Measurements from ENCODE around the gene RBMS3.

Gene RBMS3

GRCh38 chr3:29512641-29513040 is 231.8 kb downstream of the RBMS3 start:
- H3K9me3 ChIP-seq (ENCODE audit: control extremely low read depth in 1 of 5, control insufficient read depth in 4 of 5, insufficient read depth in 2 of 5, low read depth in 1 of 5, low read length in 4 of 5) = no peaks in the 10 kb centered on the region
- CTCF ChIA-PET = no interaction called here
- peaks cover 0 to 22% (median 10%) of the 10 kb centered on the region in 5 experiments for H3K27me3 ChIP-seq (replicated peaks in 2 of 5; ENCODE audit: control insufficient read depth in 4 of 5, insufficient read depth in 5 of 5, low read length in 4 of 5)
- DNase-seq = no peak
- H3K27ac ChIP-seq (ENCODE audit: insufficient read depth in 1 of 2, low read depth in 1 of 2, low read length in 2 of 2, poor library complexity in 1 of 2, severe bottlenecking in 2 of 2) = no peak overlapping the region
- no peaks in the 10 kb centered on the region for H3K36me3 ChIP-seq (ENCODE audit: control insufficient read depth in 4 of 4, insufficient read depth in 4 of 4, low read length in 3 of 4)
- POLR2A ChIA-PET = no interaction called here
- WGBS (ENCODE audit: insufficient coverage) = no CpG with 5 or more reads among the region's 4 CpGs
- H3K4me3 ChIP-seq (ENCODE audit: control insufficient read depth in 1 of 7, extremely low read depth in 1 of 7, insufficient read depth in 4 of 7, low read depth in 2 of 7, low read length in 6 of 7) = no peak overlapping the region
- H3K4me1 ChIP-seq (ENCODE audit: control extremely low read depth in 1 of 4, control insufficient read depth in 4 of 4, insufficient read depth in 4 of 4, low read length in 3 of 4) = peaks cover 0 to 30% (median 5%) of the 10 kb centered on the region in 4 experiments

GRCh38 chr3:29513236-29513635 is 232.4 kb downstream of the RBMS3 start:
- H3K9me3 ChIP-seq (ENCODE audit: control extremely low read depth in 1 of 5, control insufficient read depth in 4 of 5, insufficient read depth in 2 of 5, low read depth in 1 of 5, low read length in 4 of 5) = no peaks in the 10 kb centered on the region
- no peaks in the 10 kb centered on the region for H3K36me3 ChIP-seq (ENCODE audit: control insufficient read depth in 4 of 4, insufficient read depth in 4 of 4, low read length in 3 of 4)
- ChIA-PET POLR2A (no interaction called here), CTCF (no interaction called here)
- H3K27me3 ChIP-seq (replicated peaks in 2 of 5; ENCODE audit: control insufficient read depth in 4 of 5, insufficient read depth in 5 of 5, low read length in 4 of 5) = peaks cover 0 to 22% (median 10%) of the 10 kb centered on the region in 5 experiments
- 0% methylated on average over 2 of the region's 3 CpGs for WGBS (ENCODE audit: insufficient coverage)
- DNase-seq = peak; percentile 2 to 38 (median 28)
- H3K4me3 ChIP-seq (ENCODE audit: control insufficient read depth in 1 of 7, extremely low read depth in 1 of 7, insufficient read depth in 4 of 7, low read depth in 2 of 7, low read length in 6 of 7) = no peak overlapping the region
- peaks cover 0 to 30% (median 5%) of the 10 kb centered on the region in 4 experiments for H3K4me1 ChIP-seq (ENCODE audit: control extremely low read depth in 1 of 4, control insufficient read depth in 4 of 4, insufficient read depth in 4 of 4, low read length in 3 of 4)
- H3K27ac ChIP-seq (ENCODE audit: insufficient read depth in 1 of 2, low read depth in 1 of 2, low read length in 2 of 2, poor library complexity in 1 of 2, severe bottlenecking in 2 of 2) = no peak overlapping the region

GRCh38 chr3:29514170-29514569 is 233.3 kb downstream of the RBMS3 start:
- peaks cover 0 to 30% (median 5%) of the 10 kb centered on the region in 4 experiments for H3K4me1 ChIP-seq (ENCODE audit: control extremely low read depth in 1 of 4, control insufficient read depth in 4 of 4, insufficient read depth in 4 of 4, low read length in 3 of 4)
- ChIA-PET POLR2A (no interaction called here), CTCF (interaction anchor here (2.0 kb wide), 1 partner anchor 11 kb away, joined by 4 read pairs; no protein-coding TSS in a partner anchor)
- no peaks in the 10 kb centered on the region for H3K9me3 ChIP-seq (ENCODE audit: control extremely low read depth in 1 of 5, control insufficient read depth in 4 of 5, insufficient read depth in 2 of 5, low read depth in 1 of 5, low read length in 4 of 5)
- no peaks in the 10 kb centered on the region for H3K36me3 ChIP-seq (ENCODE audit: control insufficient read depth in 4 of 4, insufficient read depth in 4 of 4, low read length in 3 of 4)
- peaks cover 0 to 22% (median 10%) of the 10 kb centered on the region in 5 experiments for H3K27me3 ChIP-seq (replicated peaks in 2 of 5; ENCODE audit: control insufficient read depth in 4 of 5, insufficient read depth in 5 of 5, low read length in 4 of 5)
- H3K4me3 ChIP-seq (ENCODE audit: control insufficient read depth in 1 of 7, extremely low read depth in 1 of 7, insufficient read depth in 4 of 7, low read depth in 2 of 7, low read length in 6 of 7) = no peak overlapping the region
- no peak overlapping the region for H3K27ac ChIP-seq (ENCODE audit: insufficient read depth in 1 of 2, low read depth in 1 of 2, low read length in 2 of 2, poor library complexity in 1 of 2, severe bottlenecking in 2 of 2)
- DNase-seq = peak in 2 of 3 donors; percentile 12 to 17
- no CpG with 5 or more reads among the region's 3 CpGs for WGBS (ENCODE audit: insufficient coverage)

GRCh38 chr3:29514912-29515311 is 234.0 kb downstream of the RBMS3 start:
- whole genome bisulfite sequencing (ENCODE audit: insufficient coverage) = 14% methylated on average over 3 of the region's 3 CpGs
- ChIA-PET CTCF (interaction anchor here (2.0 kb wide), 1 partner anchor 10 kb away, joined by 4 read pairs; no protein-coding TSS in a partner anchor), POLR2A (interaction anchor here (1.2 kb wide), 1 partner anchor 8 kb away, joined by 3 read pairs; no protein-coding TSS in a partner anchor)
- no peak overlapping the region for H3K4me3 ChIP-seq (ENCODE audit: control insufficient read depth in 1 of 7, extremely low read depth in 1 of 7, insufficient read depth in 4 of 7, low read depth in 2 of 7, low read length in 6 of 7)
- no peaks in the 10 kb centered on the region for H3K36me3 ChIP-seq (ENCODE audit: control insufficient read depth in 4 of 4, insufficient read depth in 4 of 4, low read length in 3 of 4)
- H3K9me3 ChIP-seq (ENCODE audit: control extremely low read depth in 1 of 5, control insufficient read depth in 4 of 5, insufficient read depth in 2 of 5, low read depth in 1 of 5, low read length in 4 of 5) = no peaks in the 10 kb centered on the region
- peaks cover 0 to 30% (median 5%) of the 10 kb centered on the region in 4 experiments for H3K4me1 ChIP-seq (ENCODE audit: control extremely low read depth in 1 of 4, control insufficient read depth in 4 of 4, insufficient read depth in 4 of 4, low read length in 3 of 4)
- H3K27ac ChIP-seq (ENCODE audit: insufficient read depth in 1 of 2, low read depth in 1 of 2, low read length in 2 of 2, poor library complexity in 1 of 2, severe bottlenecking in 2 of 2) = no peak overlapping the region
- peak; percentile 2 to 60 (median 41) for DNase-seq
- peaks cover 0 to 22% (median 10%) of the 10 kb centered on the region in 5 experiments for H3K27me3 ChIP-seq (replicated peaks in 2 of 5; ENCODE audit: control insufficient read depth in 4 of 5, insufficient read depth in 5 of 5, low read length in 4 of 5)

GRCh38 chr3:29515451-29515850 is 234.6 kb downstream of the RBMS3 start:
- Histone ChIP-seq H3K4me1 (ENCODE audit: control extremely low read depth in 1 of 4, control insufficient read depth in 4 of 4, insufficient read depth in 4 of 4, low read length in 3 of 4) (peaks cover 0 to 30% (median 5%) of the 10 kb centered on the region in 4 experiments), H3K9me3 (ENCODE audit: control extremely low read depth in 1 of 5, control insufficient read depth in 4 of 5, insufficient read depth in 2 of 5, low read depth in 1 of 5, low read length in 4 of 5) (no peaks in the 10 kb centered on the region), H3K27me3 (replicated peaks in 2 of 5; ENCODE audit: control insufficient read depth in 4 of 5, insufficient read depth in 5 of 5, low read length in 4 of 5) (peaks cover 0 to 22% (median 10%) of the 10 kb centered on the region in 5 experiments), H3K36me3 (ENCODE audit: control insufficient read depth in 4 of 4, insufficient read depth in 4 of 4, low read length in 3 of 4) (no peaks in the 10 kb centered on the region), H3K4me3 (ENCODE audit: control insufficient read depth in 1 of 7, extremely low read depth in 1 of 7, insufficient read depth in 4 of 7, low read depth in 2 of 7, low read length in 6 of 7) (no peak overlapping the region), H3K27ac (ENCODE audit: insufficient read depth in 1 of 2, low read depth in 1 of 2, low read length in 2 of 2, poor library complexity in 1 of 2, severe bottlenecking in 2 of 2) (no peak overlapping the region)
- ChIA-PET CTCF (interaction anchor here (2.0 kb wide), 1 partner anchor 10 kb away, joined by 4 read pairs; no protein-coding TSS in a partner anchor), POLR2A (interaction anchor here (1.2 kb wide), 1 partner anchor 8 kb away, joined by 3 read pairs; no protein-coding TSS in a partner anchor)
- DNase-seq = peak in 1 of 3 donors; percentile 13
- WGBS (ENCODE audit: insufficient coverage) = 44% methylated on average over 2 of the region's 2 CpGs

- Histone ChIP-seq H3K4me1 (ENCODE audit: control extremely low read depth in 1 of 4, control insufficient read depth in 4 of 4, insufficient read depth in 4 of 4, low read length in 3 of 4) (peaks cover 0 to 30% (median 5%) of the 10 kb centered on the region in 4 experiments), H3K27ac (ENCODE audit: insufficient read depth in 1 of 2, low read depth in 1 of 2, low read length in 2 of 2, poor library complexity in 1 of 2, severe bottlenecking in 2 of 2) (no peak overlapping the region), H3K4me3 (ENCODE audit: control insufficient read depth in 1 of 7, extremely low read depth in 1 of 7, insufficient read depth in 4 of 7, low read depth in 2 of 7, low read length in 6 of 7) (no peak overlapping the region), H3K27me3 (replicated peaks in 2 of 5; ENCODE audit: control insufficient read depth in 4 of 5, insufficient read depth in 5 of 5, low read length in 4 of 5) (peaks cover 0 to 22% (median 10%) of the 10 kb centered on the region in 5 experiments), H3K9me3 (ENCODE audit: control extremely low read depth in 1 of 5, control insufficient read depth in 4 of 5, insufficient read depth in 2 of 5, low read depth in 1 of 5, low read length in 4 of 5) (no peaks in the 10 kb centered on the region), H3K36me3 (ENCODE audit: control insufficient read depth in 4 of 4, insufficient read depth in 4 of 4, low read length in 3 of 4) (no peaks in the 10 kb centered on the region)
- ChIA-PET POLR2A (no interaction called here), CTCF (no interaction called here)
- DNase-seq = no peak
- 100% methylated on average over 1 of the region's 4 CpGs for WGBS (ENCODE audit: insufficient coverage)
Measured at GRCh38 chr3:29516164-29516563, 235.3 kb downstream of the RBMS3 start.

- CTCF ChIA-PET = no interaction called here
- 98% methylated on average over 3 of the region's 3 CpGs for WGBS (ENCODE audit: insufficient coverage)
Measured at GRCh38 chr3:29520764-29521163, 239.9 kb downstream of the RBMS3 start.

More at GRCh38 chr3:29520764-29521163, 239.9 kb downstream of the RBMS3 start:
- Histone ChIP-seq H3K27me3 (replicated peaks in 2 of 5; ENCODE audit: control insufficient read depth in 4 of 5, insufficient read depth in 5 of 5, low read length in 4 of 5) (peaks cover 0 to 3% (median 0%) of the 10 kb centered on the region in 5 experiments), H3K27ac (ENCODE audit: insufficient read depth in 1 of 2, low read depth in 1 of 2, low read length in 2 of 2, poor library complexity in 1 of 2, severe bottlenecking in 2 of 2) (no peak overlapping the region), H3K4me1 (ENCODE audit: control extremely low read depth in 1 of 4, control insufficient read depth in 4 of 4, insufficient read depth in 4 of 4, low read length in 3 of 4) (peaks cover 0 to 4% (median 0%) of the 10 kb centered on the region in 4 experiments), H3K4me3 (ENCODE audit: control insufficient read depth in 1 of 7, extremely low read depth in 1 of 7, insufficient read depth in 4 of 7, low read depth in 2 of 7, low read length in 6 of 7) (no peak overlapping the region), H3K9me3 (ENCODE audit: control extremely low read depth in 1 of 5, control insufficient read depth in 4 of 5, insufficient read depth in 2 of 5, low read depth in 1 of 5, low read length in 4 of 5) (no peaks in the 10 kb centered on the region), H3K36me3 (ENCODE audit: control insufficient read depth in 4 of 4, insufficient read depth in 4 of 4, low read length in 3 of 4) (no peaks in the 10 kb centered on the region)
- DNase-seq = no peak
- POLR2A ChIA-PET = no interaction called here
